Heart left ventricle (tissue), 13 donors: ENCODE measurements around the gene SLC5A6.

Experiments used
- CTCF ChIP-seq, 12 donors: fragments of 200-600 bp; sonication (generic) in 4 of 12; IDR thresholded peaks; one replicate each; pipeline versions ENCODE4 v1.5.0 to v1.8.0; 2018 to 2022; ENCODE audit warnings: antibody characterized with exemption in 12 of 12, mild to moderate bottlenecking in 5 of 12
- POLR2A ChIP-seq, 2 donors: fragments of 450-650 bp; IDR thresholded peaks; one replicate each; pipeline ENCODE4 v1.6.1; 2017; ENCODE audit warnings: antibody characterized with exemption in 2 of 2, mild to moderate bottlenecking in 2 of 2, moderate library complexity in 2 of 2
- donor health status: ischemic (EF 13 %, LVEDD 7.1; RV severe dilation, severe dysfunction).
- donor health status: DM: no; HTN: yes; CAD: no.
- donor health status: DM: no; HTN: no; CAD: no.
- donor health status: ischemic (EF 25% LVEDD 6.9; RV normal size, moderate dysfunction).
- donor health status: ischemic (EF 25% LVEDD 5.7; RV mildly dilated, moderate dysfunction).
- donor health status: ischemic (EF 35%, LVEDD 5.7; RV mildly dilated, moderate dysfunction).
- donor health status: nonischemic (EF 11% LVEDD 7.7; RV severe dilation, severe dysfunction).
- donor health status: DM: yes; HTN: yes; CAD: no.
- donor health status: PGD.
- donor health status: ischemic (EF 29% LVEDD 5.4; RV normal size, mild dysfunction).
- donor health status: nonischemic (EF 23%, LVEDD 6.1; RV moderate dilation, normal function).

- no peak for TF ChIP-seq CTCF (IDR thresholded peaks at IDR 0.05)
- TF ChIP-seq POLR2A (IDR thresholded peaks at IDR 0.05), result no peak
These were observed 676 bp downstream of the SLC5A6 start for GRCh38 chr2:27211241-27211942.
